K562 treated with DMSO at 1 percent for 4 hours (cell line): ENCODE measurements around the gene FAM156A. TPM values are rescaled to one million over a fixed set of nuclear protein-coding genes. Genes with fewer than 3 reads are reported as not detected.

Experiments
- total RNA-seq: library from RNA; unstranded; fragments of 300-600 nt; gene quantifications from 2 replicates; pipeline ENCODE4 v1.2.3, GENCODE V29; 2022; ENCODE audit not compliant: insufficient read depth

The FAM156A gene
- 2.9 and 11.4 TPM in 2 replicates for total RNA-seq

GRCh38 chrX:52958113-52958959 is at the start of gene FAM156A:
TSS of gene FAM156A (minus strand) at chrX:52958518. CDS start at chrX:52948588, 9,930 bp downstream.

Other genes starting within 250 kb of the FAM156A start
- gene SSX2B, start 207.3 kb downstream of the FAM156A start, total RNA-seq, result 82.9 and 116 TPM in 2 replicates
- not detected in 2 replicates for gene SPANXN5, start 161.1 kb downstream of the FAM156A start, total RNA-seq
- gene XAGE5, start 147.2 kb downstream of the FAM156A start, total RNA-seq, result not detected in 2 replicates
- not detected in 2 replicates for gene XAGE3, start 90.4 kb downstream of the FAM156A start, total RNA-seq
- gene FAM156B, start 61.2 kb downstream of the FAM156A start, total RNA-seq, result 8.6 and 12.1 TPM in 2 replicates
- not detected in 2 replicates for gene GPR173, start 90.3 kb upstream of the FAM156A start, total RNA-seq
- 13.1 and 14.7 TPM in 2 replicates for gene TSPYL2, start 123.8 kb upstream of the FAM156A start, total RNA-seq
- gene KANTR, start 135.6 kb upstream of the FAM156A start, total RNA-seq, result 0.71 and 1.9 TPM in 2 replicates